ENCODE data around the gene AP1AR. TPM values are rescaled to one million over a fixed set of nuclear protein-coding genes. Genes with fewer than 3 reads are reported as not detected.

Gene AP1AR
- total RNA-seq, 1 donor from 2014 or later, result 20.0 TPM

- H3K9ac ChIP-seq (ENCODE audit: low read length), result no peak overlapping the region
- peak; percentile 22 for TF ChIP-seq CTCF (IDR thresholded peaks at IDR 0.05; ENCODE audit: insufficient read depth, low read depth, low read length)
- no peak for TF ChIP-seq EZH2 (IDR thresholded peaks at IDR 0.05; ENCODE audit: insufficient read depth, low read length)
- Mint-ChIP-seq H3K36me3 (ENCODE audit: low read depth, unreplicated experiment) (no peaks in the 10 kb centered on the region), H3K4me3 (ENCODE audit: unreplicated experiment) (no peak overlapping the region), H3K27ac (ENCODE audit: unreplicated experiment) (no peak overlapping the region), H3K9me3 (ENCODE audit: unreplicated experiment) (no peaks in the 10 kb centered on the region), H3K27me3 (ENCODE audit: low read depth, unreplicated experiment) (peaks cover 2% of the 10 kb centered on the region), H3K4me1 (ENCODE audit: low read depth, unreplicated experiment) (peaks cover 3% of the 10 kb centered on the region)
- H3K4me3 ChIP-seq (ENCODE audit: insufficient read depth, low read depth, low read length), result no peak overlapping the region
- no peaks in the 10 kb centered on the region for H3K36me3 ChIP-seq (ENCODE audit: insufficient read depth, low read length)
- H3K27ac ChIP-seq (ENCODE audit: low read depth, low read length), result no peak overlapping the region
- H4K20me1 ChIP-seq (ENCODE audit: insufficient read depth, low read length), result no peaks in the 10 kb centered on the region
- DNase-seq (ENCODE audit: low read depth) (peak; percentile 14), FAIRE-seq (peak; percentile 63)
- no peaks in the 10 kb centered on the region for H3K79me2 ChIP-seq (ENCODE audit: insufficient read depth, low read length)
- H3K4me1 ChIP-seq (ENCODE audit: insufficient read depth, low read length), result no peaks in the 10 kb centered on the region
- no peaks in the 10 kb centered on the region for H3K9me3 ChIP-seq (ENCODE audit: insufficient read depth, low read depth, low read length)
- no peak overlapping the region for H3K4me2 ChIP-seq (ENCODE audit: low read length)
- H2AFZ ChIP-seq (ENCODE audit: low read depth, low read length), result no peak overlapping the region
- H3K27me3 ChIP-seq (ENCODE audit: insufficient read depth, low read length), result no peaks in the 10 kb centered on the region
Observed at GRCh38 chr4:112214390-112215264, 17.0 kb upstream of the AP1AR start.

GRCh38 chr4:112219826-112220366 lies 11.7 kb upstream of the AP1AR start:
- TF ChIP-seq EZH2 (IDR thresholded peaks at IDR 0.05; ENCODE audit: insufficient read depth, low read length) (no peak), CTCF (IDR thresholded peaks at IDR 0.05; ENCODE audit: insufficient read depth, low read depth, low read length) (no peak)
- Histone ChIP-seq H3K79me2 (ENCODE audit: insufficient read depth, low read length) (no peaks in the 10 kb centered on the region), H3K4me1 (ENCODE audit: insufficient read depth, low read length) (no peaks in the 10 kb centered on the region), H3K27ac (ENCODE audit: low read depth, low read length) (no peak overlapping the region), H3K4me2 (ENCODE audit: low read length) (no peak overlapping the region), H3K36me3 (ENCODE audit: insufficient read depth, low read length) (no peaks in the 10 kb centered on the region), H2AFZ (ENCODE audit: low read depth, low read length) (no peak overlapping the region), H3K9me3 (ENCODE audit: insufficient read depth, low read depth, low read length) (no peaks in the 10 kb centered on the region), H4K20me1 (ENCODE audit: insufficient read depth, low read length) (no peaks in the 10 kb centered on the region), H3K4me3 (ENCODE audit: insufficient read depth, low read depth, low read length) (no peak overlapping the region), H3K27me3 (ENCODE audit: insufficient read depth, low read length) (no peaks in the 10 kb centered on the region), H3K9ac (ENCODE audit: low read length) (no peak overlapping the region)
- H3K27ac Mint-ChIP-seq (ENCODE audit: unreplicated experiment), result no peak overlapping the region
- no peaks in the 10 kb centered on the region for H3K36me3 Mint-ChIP-seq (ENCODE audit: low read depth, unreplicated experiment)
- DNase-seq (ENCODE audit: low read depth), result no peak
- peaks cover 4% of the 10 kb centered on the region for H3K4me1 Mint-ChIP-seq (ENCODE audit: low read depth, unreplicated experiment)
- no peak overlapping the region for H3K4me3 Mint-ChIP-seq (ENCODE audit: unreplicated experiment)
- FAIRE-seq, result no peak
- H3K9me3 Mint-ChIP-seq (ENCODE audit: unreplicated experiment), result peaks cover 4% of the 10 kb centered on the region
- peaks cover 2% of the 10 kb centered on the region for H3K27me3 Mint-ChIP-seq (ENCODE audit: low read depth, unreplicated experiment)
